Kidney tubule cell (primary cell): ENCODE results near the gene TTC28.

ENCODE experiments used
- DNase-seq: peaks from one replicate; pipeline ENCODE4 v3.0.0-alpha.2; 2018; ENCODE audit warnings: low spot score

Gene TTC28

DNA sequence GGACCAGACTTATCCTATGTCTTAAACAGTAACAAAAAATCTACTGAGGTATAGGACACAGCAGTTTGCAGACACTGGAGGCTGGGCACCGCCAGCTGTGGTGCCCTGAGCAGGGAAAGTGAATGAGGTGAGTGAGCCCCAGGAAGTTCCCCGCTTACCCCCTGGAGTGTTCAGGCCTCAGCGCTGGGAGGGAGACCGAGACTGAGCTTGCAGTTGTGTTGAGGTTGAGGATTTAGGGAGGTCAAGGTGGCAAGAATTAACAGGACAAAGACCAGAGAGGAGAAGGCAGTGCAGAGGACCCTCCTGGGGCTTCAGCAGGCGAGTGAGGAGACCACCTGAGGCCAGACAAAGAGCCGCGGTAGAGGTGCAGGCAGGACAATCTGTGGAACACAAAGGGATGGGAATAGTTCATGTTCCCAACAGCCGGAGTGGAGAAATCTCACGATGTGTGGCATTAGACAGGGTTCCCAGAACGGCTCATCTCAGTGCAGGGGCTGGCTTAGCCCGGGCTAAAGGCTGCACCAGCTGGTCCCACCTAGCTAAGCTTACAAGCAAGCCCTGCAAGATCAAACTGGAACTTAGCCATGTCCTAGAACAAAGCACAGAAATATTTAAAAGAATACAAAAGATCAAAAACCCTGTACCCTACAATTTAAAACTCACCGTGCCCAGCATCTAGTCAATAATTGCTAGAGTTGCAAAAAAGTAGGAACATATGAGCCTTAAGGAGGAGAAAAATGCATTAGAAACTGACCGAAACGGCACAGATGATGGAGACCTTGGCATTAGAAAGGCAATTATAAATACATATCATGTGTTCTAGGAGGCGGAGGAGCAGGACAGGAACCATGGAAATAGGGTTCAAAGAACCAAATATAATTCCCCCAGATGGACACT lies 713.2 kb downstream of the TTC28 start:
- no peak for DNase-seq

GRCh38 chr22:27962268-27963044 lies 717.2 kb downstream of the TTC28 start:
- DNase-seq, result no peak

- DNase-seq, result no peak
Observed at GRCh38 chr22:27961680-27962079, 718.0 kb downstream of the TTC28 start.

DNA sequence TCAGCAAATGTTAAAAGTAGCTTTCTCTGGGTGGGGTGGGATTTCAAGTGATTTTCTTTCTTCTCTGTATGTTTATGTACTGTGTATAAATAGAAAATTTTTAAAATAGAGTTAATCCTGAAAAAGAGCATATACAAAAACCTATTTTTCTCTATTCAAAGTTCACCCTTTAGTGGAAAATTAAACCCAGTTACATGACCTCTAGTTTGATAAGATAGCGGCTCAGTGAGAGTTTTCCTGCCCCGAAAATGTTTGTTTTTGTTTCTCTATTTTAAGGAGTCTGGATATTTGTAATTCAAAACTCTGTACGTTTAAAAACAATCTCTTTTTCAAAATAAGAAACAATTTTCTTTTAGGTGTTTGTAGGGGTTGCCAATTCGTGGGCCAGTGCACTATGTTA lies 718.5 kb downstream of the TTC28 start:
- no peak for DNase-seq

DNA sequence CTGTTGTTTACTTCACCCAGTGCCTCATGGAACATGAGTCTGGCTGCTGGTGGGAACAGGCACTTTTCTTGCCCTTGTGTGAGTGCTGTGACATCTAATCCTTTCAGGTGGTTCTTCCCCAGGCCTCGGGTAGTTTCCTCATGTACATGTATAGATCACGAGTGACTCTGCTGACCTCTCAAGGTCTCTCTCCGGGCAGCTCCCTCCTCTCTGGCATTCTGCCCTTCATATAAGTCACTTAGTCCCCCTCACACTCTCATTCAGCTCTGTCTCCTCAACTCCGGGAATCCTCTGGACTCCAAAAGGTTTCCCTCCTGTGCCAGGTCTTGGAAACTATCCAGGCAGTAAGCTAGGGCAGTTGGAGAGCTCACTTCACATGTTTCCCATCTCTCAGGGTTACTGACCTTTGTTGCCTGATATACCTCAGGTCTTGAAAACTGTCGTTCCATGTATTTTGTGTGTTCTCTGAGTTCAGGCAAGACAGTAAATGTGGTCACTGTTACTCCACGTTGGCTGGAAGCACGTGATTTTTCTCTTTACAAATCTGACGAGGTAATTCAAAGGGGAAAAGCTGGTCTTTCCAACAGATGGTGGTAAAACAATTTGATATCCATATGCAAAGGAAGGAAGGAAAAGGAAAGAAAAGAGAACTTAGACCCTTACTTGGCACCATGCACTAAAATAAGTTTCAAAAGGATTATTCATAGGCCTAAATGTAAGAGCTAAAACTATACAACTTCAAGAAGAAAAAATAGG lies 720.1 kb downstream of the TTC28 start:
- no peak for DNase-seq

GRCh38 chr22:27952779-27953178 lies 726.9 kb downstream of the TTC28 start:
- DNase-seq, result no peak

DNA sequence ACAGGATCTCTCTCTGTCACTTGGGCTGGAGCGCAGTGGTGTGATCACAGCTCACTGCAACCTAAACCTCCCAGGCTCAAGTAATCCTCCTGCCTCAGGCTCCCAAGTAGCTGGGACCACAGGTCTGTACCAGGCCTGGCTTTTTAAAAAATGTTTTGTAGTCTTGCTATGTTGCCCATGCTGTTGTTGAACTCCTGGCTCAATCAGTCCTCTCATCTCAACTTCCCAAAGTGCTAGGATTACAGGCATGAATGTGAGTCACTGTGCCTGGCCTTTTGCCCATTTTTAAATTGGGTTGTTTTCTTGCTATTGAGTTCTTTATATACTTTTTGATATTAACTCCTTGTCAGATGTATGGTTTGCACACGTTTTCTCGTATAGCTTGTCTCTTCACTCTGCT lies 727.5 kb downstream of the TTC28 start:
- DNase-seq, result peak; percentile 3

DNA sequence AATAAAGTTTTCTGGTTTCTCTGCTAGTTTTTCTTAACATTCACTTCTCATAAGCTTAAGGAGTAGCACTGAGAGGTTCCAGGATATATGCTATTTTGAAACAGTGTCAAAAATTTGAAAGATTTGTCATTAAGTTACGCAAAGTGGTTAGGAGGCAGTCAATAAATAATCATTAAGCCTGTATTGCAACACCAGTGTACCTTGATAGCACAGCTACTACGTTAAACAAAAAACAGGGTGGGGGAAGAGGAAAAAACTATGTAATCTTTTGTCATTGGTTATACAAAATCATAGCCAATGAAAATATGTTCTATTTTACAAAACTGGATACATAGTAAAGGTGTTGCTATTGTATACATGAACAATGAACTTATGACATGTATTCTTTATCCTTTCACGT lies 730.2 kb downstream of the TTC28 start:
- DNase-seq, result no peak

GRCh38 chr22:27948569-27948968 lies 731.1 kb downstream of the TTC28 start:
- no peak for DNase-seq

DNA sequence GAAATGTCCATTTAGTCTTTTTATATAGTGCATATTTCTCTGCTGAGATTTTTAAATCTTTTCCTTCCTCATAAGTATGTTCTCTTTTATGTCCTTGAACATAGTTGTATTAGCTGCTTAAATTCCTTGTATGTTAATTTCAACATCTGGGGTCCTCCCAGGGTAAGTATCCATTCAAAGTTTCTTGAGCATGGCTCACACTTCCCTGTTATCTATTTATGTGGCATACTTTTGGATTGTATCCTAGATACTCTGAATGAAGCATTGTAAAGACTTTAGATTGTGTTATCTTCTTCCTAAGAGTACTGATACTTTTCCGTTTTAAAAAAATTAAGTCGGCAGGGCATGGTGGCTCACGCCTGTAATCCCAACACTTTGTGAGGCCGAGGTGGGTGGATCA lies 732.2 kb downstream of the TTC28 start:
- DNase-seq, result no peak

GRCh38 chr22:27941143-27941542 lies 738.5 kb downstream of the TTC28 start:
- DNase-seq, result no peak

DNA sequence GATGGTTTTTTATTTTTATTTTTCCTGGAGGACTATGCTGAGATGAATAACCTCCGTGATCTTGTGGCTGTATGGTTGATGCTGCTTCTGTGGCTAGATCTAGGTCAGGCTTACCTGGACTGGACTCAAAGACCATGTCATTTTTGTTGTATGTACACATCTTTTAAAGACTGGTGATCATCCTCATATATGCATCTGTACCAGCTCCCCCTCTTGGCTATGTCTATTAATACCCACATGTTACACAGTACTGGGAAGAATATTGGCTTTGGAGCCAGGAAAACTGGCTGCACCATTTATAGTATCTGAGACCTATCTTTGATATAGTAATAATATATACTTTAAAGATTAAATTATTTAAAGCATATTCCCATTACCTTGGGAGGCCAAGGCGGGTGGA lies 742.2 kb downstream of the TTC28 start:
- DNase-seq, result no peak

DNA sequence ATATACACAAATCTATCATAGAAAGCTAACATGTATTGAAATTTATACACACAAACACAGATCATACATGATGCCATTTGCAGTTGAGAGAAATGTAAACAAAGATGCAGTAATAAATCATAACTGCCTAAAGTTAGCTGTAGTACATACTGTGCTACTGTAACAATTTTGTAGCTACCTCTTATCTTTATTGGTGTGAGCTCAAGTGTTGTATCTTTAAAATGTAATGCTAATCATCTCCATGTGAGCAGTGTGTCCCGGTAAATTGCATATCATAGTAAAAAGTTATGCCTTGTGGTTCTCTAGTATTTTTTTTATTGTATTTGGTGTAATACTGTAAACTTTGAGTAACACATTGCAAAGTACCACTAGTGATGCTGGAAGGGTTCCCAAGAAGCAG lies 743.7 kb downstream of the TTC28 start:
- DNase-seq, result no peak

- no peak for DNase-seq
Observed at GRCh38 chr22:27934069-27934468, 745.6 kb downstream of the TTC28 start.

GRCh38 chr22:27933186-27933983 lies 746.3 kb downstream of the TTC28 start:
- DNase-seq, result no peak

- DNase-seq, result no peak
Observed at GRCh38 chr22:27930331-27931060, 749.1 kb downstream of the TTC28 start.
